ENCODE results near the gene FBXW5.

FBXW5 gene

GRCh38 chr9:136960938-136961275 lies 16.4 kb upstream of the FBXW5 start:
- DNase-seq (ENCODE audit: low read depth), result no peak

GRCh38 chr9:136960212-136960937 lies 15.8 kb upstream of the FBXW5 start:
- DNase-seq (ENCODE audit: low read depth), result no peak

GRCh38 chr9:136958898-136959850 lies 14.6 kb upstream of the FBXW5 start:
- no peak for DNase-seq (ENCODE audit: low read depth)

- DNase-seq (ENCODE audit: low read depth), result no peak
Observed at GRCh38 chr9:136958473-136958872, 13.9 kb upstream of the FBXW5 start.

- no peak for DNase-seq (ENCODE audit: low read depth)
Observed at GRCh38 chr9:136957901-136958300, 13.4 kb upstream of the FBXW5 start.

DNA sequence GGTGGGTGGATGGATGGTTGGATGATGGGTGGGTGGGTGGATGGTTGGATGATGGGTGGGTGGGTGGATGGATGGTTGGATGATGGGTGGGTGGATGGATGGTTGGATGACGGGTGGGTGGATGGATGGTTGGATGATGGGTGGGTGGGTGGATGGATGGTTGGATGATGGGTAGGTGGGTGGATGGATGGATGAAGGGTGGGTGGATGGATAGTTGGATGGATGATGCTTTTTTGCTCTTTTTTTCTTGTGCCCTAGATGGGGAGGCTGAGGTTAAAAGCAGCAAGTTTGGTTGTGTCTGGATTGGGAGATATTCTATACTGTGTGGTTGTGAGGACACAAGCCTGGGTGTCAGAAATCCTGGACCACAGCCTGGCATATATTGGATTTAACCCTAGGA lies 12.9 kb upstream of the FBXW5 start:
- DNase-seq (ENCODE audit: low read depth), result no peak

- no peak for DNase-seq (ENCODE audit: low read depth)
Observed at GRCh38 chr9:136956604-136957003, 12.1 kb upstream of the FBXW5 start.

DNA sequence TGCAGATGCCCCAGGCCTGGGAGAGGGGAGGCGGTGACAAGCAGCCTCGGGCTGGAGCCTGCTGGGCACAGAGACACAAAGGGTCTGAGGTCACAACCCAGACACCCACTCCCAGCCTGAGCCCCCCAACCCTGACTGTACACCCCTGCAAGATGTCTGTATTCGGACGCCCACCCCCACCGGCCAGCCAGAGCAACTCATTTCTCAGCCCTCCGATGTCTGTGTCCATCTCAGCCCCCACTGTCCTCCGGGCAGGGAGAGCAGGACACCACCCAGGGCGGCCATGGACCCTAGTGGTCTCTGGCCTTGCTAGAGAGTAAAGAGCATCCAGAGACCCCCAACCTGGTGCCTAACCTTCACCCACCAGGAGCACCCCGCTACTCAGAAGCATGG lies 11.4 kb upstream of the FBXW5 start:
- DNase-seq (ENCODE audit: low read depth), result no peak

DNA sequence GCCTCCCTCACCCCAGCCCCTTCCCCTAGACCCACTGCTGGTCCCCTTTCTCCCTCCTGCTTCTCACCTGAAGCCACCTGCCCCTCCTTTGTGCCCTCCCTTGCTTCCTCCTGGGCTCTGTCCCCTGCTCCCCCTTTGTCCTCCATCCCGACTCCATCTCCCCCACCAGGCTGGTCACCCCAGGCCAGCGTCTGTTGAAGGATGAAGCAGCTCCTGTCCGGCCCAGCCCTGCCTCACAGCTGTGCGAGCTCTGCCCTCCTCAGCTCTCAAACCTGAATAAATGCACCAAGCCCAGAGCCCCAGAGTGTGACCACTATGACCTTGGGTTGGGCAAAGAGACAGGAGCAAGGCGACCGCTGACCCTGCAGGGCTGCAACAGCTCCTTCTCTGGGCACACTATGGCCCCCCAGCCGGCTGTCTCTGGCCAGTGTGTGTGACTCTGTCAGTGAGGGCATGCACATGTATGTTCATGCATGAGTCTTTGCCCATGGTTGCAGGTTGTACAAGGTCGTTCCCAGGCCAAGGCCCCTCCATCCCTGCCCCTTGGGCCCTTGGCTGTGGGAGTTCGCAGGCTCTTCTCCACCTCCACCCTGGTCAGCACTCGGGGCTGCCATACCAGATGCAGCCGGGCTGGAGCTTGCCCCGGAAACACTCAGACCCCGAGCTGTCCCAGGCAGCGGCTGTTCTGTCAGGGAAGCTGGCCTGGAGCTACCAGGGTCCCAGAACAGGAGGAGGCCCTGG lies 10.8 kb upstream of the FBXW5 start:
- no peak for DNase-seq (ENCODE audit: low read depth)

DNA sequence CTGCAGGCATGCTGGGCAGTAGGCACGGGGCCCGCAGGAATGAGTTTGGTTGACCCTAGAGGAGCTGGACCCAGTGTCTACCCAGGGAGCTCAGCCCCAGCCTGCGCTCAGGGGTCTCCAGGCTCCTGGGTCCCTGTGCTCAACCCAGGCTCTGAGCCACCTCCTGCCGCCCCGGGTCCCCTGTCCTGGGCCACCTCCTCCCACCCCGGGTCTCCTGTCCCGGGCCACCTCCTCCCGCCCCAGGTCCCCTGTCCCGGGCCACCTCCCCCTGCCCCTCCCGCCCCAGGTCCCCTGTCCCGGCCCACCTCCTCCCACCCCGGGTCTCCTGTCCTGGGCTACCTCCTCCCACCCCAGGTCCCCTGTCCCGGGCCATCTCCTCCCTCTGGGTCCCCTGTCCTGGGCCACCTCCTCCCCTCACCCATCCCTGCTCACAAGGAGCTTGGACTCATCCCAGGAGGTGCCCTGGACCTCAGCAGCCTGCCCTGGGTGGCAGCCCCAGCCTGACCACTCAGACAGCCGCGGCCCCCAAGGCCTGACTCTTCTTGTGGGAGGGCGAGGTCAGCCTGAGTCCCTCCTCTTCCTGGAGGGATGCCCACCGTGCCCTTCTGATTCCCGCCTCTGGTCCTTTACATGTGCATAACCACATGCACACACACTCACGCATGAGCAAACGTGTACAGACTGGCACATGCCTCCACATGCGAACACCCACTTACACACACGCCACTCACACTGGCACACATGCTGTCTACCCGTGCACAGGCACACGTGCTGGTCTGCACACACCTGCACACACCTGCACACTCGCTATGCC lies 9.9 kb upstream of the FBXW5 start:
- DNase-seq (ENCODE audit: low read depth), result no peak

- no peak for DNase-seq (ENCODE audit: low read depth)
Observed at GRCh38 chr9:136953771-136954269, 9.3 kb upstream of the FBXW5 start.

DNA sequence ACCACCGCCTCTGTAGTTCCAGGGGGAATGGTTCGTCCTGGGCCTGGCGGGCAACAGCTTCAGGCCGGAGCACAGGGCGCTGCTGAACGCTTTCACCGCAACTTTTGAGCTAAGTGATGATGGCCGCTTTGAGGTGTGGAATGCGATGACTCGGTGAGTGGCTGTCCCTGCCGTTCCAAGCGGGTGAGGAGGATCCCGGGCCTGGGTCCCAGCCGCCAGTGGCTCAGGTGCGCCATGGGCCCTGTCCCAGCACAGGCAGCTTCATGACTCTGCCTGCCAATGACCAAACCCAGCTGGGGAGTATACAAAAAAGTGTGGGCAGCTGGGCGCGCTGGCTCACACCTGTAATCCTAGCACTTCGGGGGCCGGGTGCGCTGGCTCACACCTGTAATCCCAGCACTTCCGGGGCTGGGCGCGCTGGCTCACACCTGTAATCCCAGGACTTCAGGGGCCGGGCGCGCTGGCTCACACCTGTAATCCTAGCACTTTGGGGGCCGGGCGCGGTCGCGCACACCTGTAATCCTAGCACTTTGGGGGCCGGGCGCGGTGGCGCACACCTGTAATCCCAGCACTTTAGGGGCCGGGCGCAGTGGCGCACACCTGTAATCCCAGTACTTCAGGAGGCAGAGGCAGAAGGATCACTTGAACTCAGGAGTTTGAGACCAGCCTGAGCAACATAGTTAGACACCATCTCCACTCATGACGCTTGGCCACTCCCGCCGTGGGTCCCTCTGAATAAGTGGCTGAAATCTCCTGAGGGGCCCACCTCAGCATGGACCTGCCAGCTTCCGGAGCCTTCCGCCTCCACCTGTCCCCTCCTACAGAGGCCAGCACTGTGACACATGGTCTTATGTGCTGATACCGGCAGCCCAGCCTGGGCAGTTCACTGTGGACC lies 8.6 kb upstream of the FBXW5 start:
- no peak for DNase-seq (ENCODE audit: low read depth)

DNA sequence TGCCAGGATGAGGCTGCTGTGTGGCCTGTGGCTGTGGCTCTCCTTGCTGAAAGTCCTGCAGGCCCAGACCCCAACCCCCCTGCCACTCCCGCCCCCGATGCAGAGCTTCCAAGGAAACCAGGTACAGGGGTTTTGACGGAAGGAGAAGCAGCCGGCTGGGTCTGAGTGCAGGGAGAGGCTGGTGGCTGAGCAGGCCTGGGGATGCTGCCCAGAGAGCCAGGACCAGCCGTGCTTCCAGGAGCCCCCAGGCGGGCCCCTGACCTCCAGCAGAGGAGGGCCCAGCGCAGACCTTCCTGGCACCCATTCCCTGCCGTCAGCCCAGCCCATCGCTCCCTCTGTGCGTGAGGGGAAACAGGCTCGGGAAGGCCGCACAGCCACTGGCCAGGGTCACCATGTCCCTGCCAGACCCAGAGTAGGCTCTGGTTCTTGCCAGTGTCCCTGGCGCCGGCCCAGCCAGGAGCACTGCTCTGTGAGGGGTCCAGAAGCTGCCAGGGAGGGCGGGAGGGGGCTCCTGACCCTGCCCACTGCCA lies 7.8 kb upstream of the FBXW5 start:
- DNase-seq (ENCODE audit: low read depth), result no peak

GRCh38 chr9:136951541-136952320 lies 7.2 kb upstream of the FBXW5 start, which contains the start of gene LCN12:
Gene LCN12 (plus strand): TSS chr9:136952273. CDS start chr9:136952328, 55 bp downstream.
- no peak for DNase-seq (ENCODE audit: low read depth)

DNA sequence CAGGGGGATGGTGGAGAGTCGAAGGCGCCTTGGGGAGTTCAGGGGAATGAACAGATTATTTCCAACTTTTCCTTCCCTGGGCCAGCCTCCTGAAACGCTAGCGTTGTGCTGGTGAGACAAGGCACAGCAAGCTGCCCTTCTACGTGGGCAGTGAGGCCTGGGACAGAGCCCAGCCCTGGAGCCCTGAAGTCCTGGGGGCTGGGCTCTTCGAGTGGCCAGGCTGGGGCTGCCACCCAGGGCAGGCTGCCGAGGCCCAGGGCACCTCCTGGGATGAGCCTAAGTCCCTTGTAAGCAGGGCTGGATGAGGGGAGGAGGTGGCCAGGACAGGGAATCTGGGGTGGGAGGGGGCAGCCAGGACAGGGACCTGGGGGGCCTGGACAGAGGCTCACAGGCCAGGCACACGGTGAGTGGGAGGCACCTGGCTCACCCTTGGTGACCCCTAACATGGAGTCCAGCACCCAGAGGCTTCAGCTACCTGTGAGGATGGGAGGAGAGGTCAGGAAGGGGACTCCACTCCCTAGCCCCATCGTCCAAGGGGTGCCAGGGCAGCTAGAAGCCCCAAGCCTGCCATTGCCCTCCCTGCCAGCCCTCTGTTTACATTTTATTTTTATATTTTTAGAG lies 6.2 kb upstream of the FBXW5 start:
- DNase-seq (ENCODE audit: low read depth), result peak; percentile 7

DNA sequence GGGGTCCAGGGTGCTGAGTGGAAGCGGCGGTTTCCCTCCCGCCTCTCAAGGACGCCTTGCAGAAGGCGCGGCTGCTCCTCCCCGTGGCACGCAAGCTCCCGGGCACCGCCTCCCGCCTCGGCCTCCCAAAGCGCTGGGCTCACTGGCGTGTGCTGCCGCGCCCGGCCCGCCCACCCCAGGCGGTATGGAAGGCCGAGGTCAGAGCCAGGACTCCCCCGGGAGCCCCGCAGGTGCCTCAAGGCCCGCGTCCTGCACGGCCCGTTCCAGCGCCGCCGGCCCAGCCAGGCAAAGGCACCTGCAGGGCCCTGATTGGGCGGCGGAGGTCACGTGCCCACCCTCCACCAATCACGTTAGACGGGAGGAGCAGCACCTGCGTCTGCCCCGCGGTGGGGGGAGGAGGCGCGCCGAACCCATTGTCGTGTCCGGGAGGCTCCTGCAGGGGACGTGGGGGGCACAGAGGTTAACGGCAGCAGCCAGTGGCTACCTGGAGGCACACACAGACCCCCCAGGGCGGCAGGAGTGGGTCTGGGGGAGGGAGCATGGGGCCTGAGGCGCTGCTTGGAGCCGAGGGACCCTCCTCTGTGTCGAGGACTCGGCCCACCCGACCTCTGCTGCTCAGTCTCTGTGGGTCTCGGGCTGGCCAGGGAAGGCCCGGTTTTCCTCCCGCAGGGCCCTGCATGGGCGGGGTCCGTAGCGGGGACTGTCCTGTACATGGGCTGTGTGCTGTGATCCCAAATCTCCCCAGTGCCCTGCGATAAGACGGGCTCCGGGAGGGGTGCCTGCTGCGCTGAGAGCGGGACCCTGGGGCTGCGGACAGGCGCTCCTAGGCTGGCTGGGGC lies 5.5 kb upstream of the FBXW5 start:
- peak; percentile 87 for DNase-seq (ENCODE audit: low read depth)

- no peak for DNase-seq (ENCODE audit: low read depth)
Observed at GRCh38 chr9:136949239-136949816, 4.8 kb upstream of the FBXW5 start.

Data from EH (cell line).